HepG2 (cell line): ENCODE measurements around the gene GPR61. TPM values are rescaled to one million over a fixed set of nuclear protein-coding genes. Genes with fewer than 3 reads are reported as not detected.

Experiments used
- ATAC-seq: fragments of 200-7000 bp; cut with Tn5 transposase; 3 replicates; pipeline ENCODE4 v1.9.1; 2020; ENCODE audit warnings: mild to moderate bottlenecking, moderate library complexity
- BruUV-seq: library from RNA; stranded (reverse); fragments of 400-500 nt; replicated peaks from 2 replicates; lab custom pipeline; 2021; lab: Mats Ljungman, UMichigan
- CTCF ChIA-PET: fragments of 300-600 bp; formaldehyde crosslinking; extraction: SDS; loops from one replicate; lab custom pipeline; 2021; ENCODE audit warnings: low total read pairs, inconsistent platforms, low intra/inter-chr PET ratio; lab: Yijun Ruan, JAX
- POLR2A ChIA-PET: fragments of 350-600 bp; sonication (Branson Sonifier 250); formaldehyde crosslinking; loops from one replicate; lab custom pipeline; 2020; ENCODE audit warnings: antibody characterized with exemption, inconsistent platforms; lab: Yijun Ruan, JAX
- DNase-seq: peaks from one replicate; pipeline ENCODE4 v3.0.0-alpha.2; 2015; ENCODE audit warnings: low spot score
- FAIRE-seq: peaks from 3 replicates; lab custom pipeline; 2011; peaks lifted over from hg19 to GRCh38; lab: Jason Lieb, UNC
- H2AFZ ChIP-seq: one replicate; pipeline ENCODE4 v1.6.1; 2011; ENCODE audit warnings: low read length, inconsistent platforms
- H3K27ac ChIP-seq: fragments of 300-600 bp; 3 replicates; pipeline ENCODE4 v1.8.0; 2011; ENCODE audit warnings: mixed run types, mild to moderate bottlenecking, mixed read lengths, low read length, inconsistent platforms; ENCODE audit not compliant: insufficient read depth; ENCODE audit errors: extremely low read length
- H3K27me3 ChIP-seq, 2 experiments: fragments of 200-600 bp in 1 of 2; 2 replicates in 1 of 2; 3 replicates in 1 of 2; pipeline versions ENCODE4 v1.6.0 to v1.8.0; 2011; ENCODE audit warnings: low read length in 2 of 2, mild to moderate bottlenecking in 2 of 2, moderate library complexity in 2 of 2, inconsistent platforms in 1 of 2; ENCODE audit not compliant: insufficient read depth in 2 of 2, control insufficient read depth in 1 of 2
- H3K36me3 ChIP-seq, 2 experiments: fragments of 200-600 bp in 1 of 2; replicated peaks in 1 of 2; 2 replicates in 1 of 2; 3 replicates in 1 of 2; pipeline versions ENCODE4 v1.5.1 to v1.8.0; 2011; ENCODE audit warnings: low read length in 2 of 2, inconsistent platforms in 1 of 2; ENCODE audit not compliant: insufficient read depth in 2 of 2, control insufficient read depth in 1 of 2
- H3K4me1 ChIP-seq: 2 replicates; pipeline ENCODE4 v1.5.1; 2012; ENCODE audit warnings: low read length, inconsistent platforms; ENCODE audit not compliant: insufficient read depth
- H3K4me2 ChIP-seq: 2 replicates; pipeline ENCODE4 v1.6.0; 2011; ENCODE audit warnings: low read depth, low read length, inconsistent platforms
- H3K4me3 ChIP-seq, 3 experiments: fragments of 200-600 bp in 1 of 3; sonication (generic), shearing (Covaris generic) in 1 of 3; replicated peaks in 1 of 3; 2 replicates each; pipeline ENCODE4 v1.5.1; 2011 to 2016; ENCODE audit warnings: low read length in 3 of 3, inconsistent platforms in 2 of 3, low read depth in 2 of 3, mild to moderate bottlenecking in 2 of 3, control low read depth in 1 of 3, mixed read lengths in 1 of 3; ENCODE audit not compliant: insufficient read depth in 1 of 3
- H3K79me2 ChIP-seq: one replicate; pipeline ENCODE4 v1.6.1; 2011; ENCODE audit warnings: low read length, inconsistent platforms; ENCODE audit not compliant: insufficient read depth
- H3K9ac ChIP-seq: 2 replicates; pipeline ENCODE4 v1.6.0; 2011; ENCODE audit warnings: mild to moderate bottlenecking, low read depth, low read length, inconsistent platforms; ENCODE audit not compliant: insufficient read depth
- H3K9me3 ChIP-seq: 2 replicates; pipeline ENCODE4 v1.5.1; 2012; ENCODE audit warnings: mild to moderate bottlenecking, low read length
- H4K20me1 ChIP-seq: 2 replicates; pipeline ENCODE4 v1.6.0; 2011; ENCODE audit warnings: inconsistent platforms, mild to moderate bottlenecking, low read length, moderate library complexity; ENCODE audit not compliant: insufficient read depth
- E2F2 ChIP-seq: sonication (generic); formaldehyde crosslinking; IDR thresholded peaks from 2 replicates; pipeline ENCODE4 v1.4.0; 2020; ENCODE audit warnings: missing genetic modification reagents, borderline replicate concordance
- REL ChIP-seq: sonication (generic); formaldehyde crosslinking; conservative IDR thresholded peaks from 2 replicates; pipeline ENCODE4 v1.8.0; 2022; ENCODE audit warnings: mild to moderate bottlenecking, missing genetic modification reagents, moderate library complexity
- SRSF9 ChIP-seq: fragments of 200-400 bp; formaldehyde crosslinking; IDR thresholded peaks from 2 replicates; pipeline ENCODE4 v1.6.1; 2018; ENCODE audit warnings: borderline replicate concordance, mild to moderate bottlenecking, low read depth, low read length; ENCODE audit not compliant: insufficient read depth, poor library complexity, severe bottlenecking
- STAT6 ChIP-seq: sonication (generic); formaldehyde crosslinking; IDR thresholded peaks from 2 replicates; pipeline ENCODE4 v1.4.0; 2020; ENCODE audit warnings: missing genetic modification reagents, mild to moderate bottlenecking, borderline replicate concordance
- U2AF2 ChIP-seq: fragments of 200-400 bp; formaldehyde crosslinking; IDR thresholded peaks from 2 replicates; pipeline ENCODE4 v1.6.1; 2017; ENCODE audit warnings: low read depth, mild to moderate bottlenecking, low read length
- ZNF460 ChIP-seq: sonication (generic); formaldehyde crosslinking; IDR thresholded peaks from 2 replicates; pipeline ENCODE4 v1.5.1; 2020; ENCODE audit warnings: missing genetic modification reagents, mild to moderate bottlenecking, borderline replicate concordance
- ZNF547 ChIP-seq: sonication (generic); formaldehyde crosslinking; IDR thresholded peaks from 2 replicates; pipeline ENCODE4 v1.5.1; 2020; ENCODE audit warnings: mild to moderate bottlenecking, missing genetic modification reagents
- WGBS: methylation state at CpG from one replicate; pipeline ENCODE4 v1.1.6; 2017; ENCODE audit warnings: low lambda C conversion rate; 5-methylcytosine and 5-hydroxymethylcytosine counted together
- in situ Hi-C: cut with HindIII; loops from 2 replicates; pipeline ENCODE4 v1.10.0; 2017; ENCODE audit warnings: low pct_unique_long_range_greater_than_20kb; ENCODE audit not compliant: extremely low pct_ligation_motif_present
- intact Hi-C: fragments of 100-400 bp; cut with micrococcal nuclease; formaldehyde crosslinking; loops from one replicate; pipeline ENCODE4 v1.10.0; 2022; ENCODE audit not compliant: unreplicated experiment
- polyA plus RNA-seq, 8 experiments: library from polyadenylated mRNA; depleted of rRNA in 3 of 8; stranded (reverse) in 7 of 8; unstranded in 1 of 8; fragments of >200 nt; fragmentation: Illumina TruSeq in 4 of 8; extraction: Trizol in 4 of 8; gene quantifications; 2 replicates each; pipeline versions ENCODE4 v1.2.1 to v1.2.3, GENCODE V29; 2011 to 2016; ENCODE audit warnings: low read depth in 4 of 8, missing spikeins in 1 of 8, mixed read lengths in 1 of 8; ENCODE audit not compliant: insufficient read depth in 1 of 8
- total RNA-seq, 5 experiments: library from RNA; depleted of rRNA; stranded (reverse); fragments of >200 nt; fragmentation: Illumina TruSeq; extraction: Trizol; gene quantifications; 2 replicates each; pipeline ENCODE4 v1.2.3, GENCODE V29; 2016; ENCODE audit warnings: low read depth in 1 of 5

Gene GPR61
- total and polyA plus RNA-seq, 2 of the 13 experiments (the other 11 are each of a cell fraction or from before 2014, with no cell fraction given): not detected

GRCh38 chr1:109569323-109569722, 29.7 kb downstream of the GPR61 start:
- CTCF ChIA-PET: no interaction called here
- DNase-seq: no peak
- POLR2A ChIA-PET: interaction anchor here (0.9 to 2.1 kb wide), 2 partner anchors 21 to 23 kb away, joined by 3 to 8 read pairs; partner anchors contain the start of gene GNAI3
- H4K20me1 ChIP-seq: peaks cover 19% of the 10 kb centered on the region
- FAIRE-seq: no peak
- H3K9me3 ChIP-seq: no peaks in the 10 kb centered on the region
- H3K9ac ChIP-seq: no peak overlapping the region
- H2AFZ ChIP-seq: no peak overlapping the region
- intact Hi-C loops (no loop called here), in situ Hi-C loops (no loop called here)
- TF ChIP-seq U2AF2 (no peak), E2F2 (CRISPR knock-in tag) (no peak), STAT6 (CRISPR knock-in tag) (no peak), REL (CRISPR knock-in tag) (no peak), ZNF547 (CRISPR knock-in tag) (no peak), SRSF9 (no peak), ZNF460 (CRISPR knock-in tag) (no peak)
- no peak overlapping the region for H3K4me3 ChIP-seq
- H3K4me1 ChIP-seq: peaks cover 60% of the 10 kb centered on the region
- BruUV-seq: no TSS peak
- WGBS: 100% methylated on average over 1 of the region's 1 CpG
- no peaks in the 10 kb centered on the region for H3K27me3 ChIP-seq
- H3K27ac ChIP-seq: no peak overlapping the region
- H3K36me3 ChIP-seq: no peaks in the 10 kb centered on the region
- H3K4me2 ChIP-seq: no peak overlapping the region
- ATAC-seq: no peak
- peaks cover 83% of the 10 kb centered on the region for H3K79me2 ChIP-seq
